GM06990 (cell line): ENCODE measurements around the gene KLHL10.

Experiments used
- DNase-seq: peaks from one replicate; pipeline ENCODE4 v3.0.0-alpha.2; 2011; ENCODE audit not compliant: insufficient read length; ENCODE audit errors: extremely low read depth
- H3K27me3 ChIP-seq: replicated peaks from 2 replicates; pipeline ENCODE4 v1.6.0; 2011; ENCODE audit warnings: low read length; ENCODE audit not compliant: control insufficient read depth, insufficient read depth
- H3K36me3 ChIP-seq: 2 replicates; pipeline ENCODE4 v1.5.1; 2011; ENCODE audit warnings: low read length; ENCODE audit not compliant: control insufficient read depth, insufficient read depth
- H3K4me3 ChIP-seq: replicated peaks from 2 replicates; pipeline ENCODE4 v1.5.1; 2011; ENCODE audit warnings: low read depth, mild to moderate bottlenecking, control low read depth, low read length
- TF ChIP-seq, protein P1 (sequence below): IDR thresholded peaks from 2 replicates; pipeline ENCODE4 v1.5.1; 2011; ENCODE audit warnings: low read length, control low read depth, mild to moderate bottlenecking, inconsistent platforms; ENCODE audit not compliant: insufficient read depth, poor library complexity, severe bottlenecking

KLHL10 gene

DNA sequence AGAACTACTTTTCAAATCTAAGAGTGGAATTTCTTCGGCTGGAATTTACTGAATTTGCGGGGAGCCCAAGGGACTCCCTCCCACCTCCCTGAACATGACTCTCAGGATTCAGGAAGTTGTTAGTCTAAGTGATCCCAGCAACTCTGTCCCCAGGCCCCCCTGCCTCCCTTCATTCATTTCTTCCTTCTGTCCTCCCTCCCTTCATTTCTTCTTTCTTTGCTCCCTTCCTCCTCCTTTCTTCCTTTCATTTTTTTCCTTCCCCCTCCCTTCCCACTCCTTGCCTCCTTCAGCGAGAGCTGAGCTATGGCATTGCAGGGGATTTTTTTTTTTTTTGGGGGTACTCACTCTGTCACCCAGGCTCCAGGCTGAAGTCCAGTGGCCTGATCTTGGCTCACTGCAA lies 40.2 kb upstream of the KLHL10 start:
- Histone ChIP-seq H3K27me3 (no peaks in the 10 kb centered on the region), H3K4me3 (no peak overlapping the region), H3K36me3 (no peaks in the 10 kb centered on the region)
- no peak for DNase-seq
- TF ChIP-seq, protein P1, sequence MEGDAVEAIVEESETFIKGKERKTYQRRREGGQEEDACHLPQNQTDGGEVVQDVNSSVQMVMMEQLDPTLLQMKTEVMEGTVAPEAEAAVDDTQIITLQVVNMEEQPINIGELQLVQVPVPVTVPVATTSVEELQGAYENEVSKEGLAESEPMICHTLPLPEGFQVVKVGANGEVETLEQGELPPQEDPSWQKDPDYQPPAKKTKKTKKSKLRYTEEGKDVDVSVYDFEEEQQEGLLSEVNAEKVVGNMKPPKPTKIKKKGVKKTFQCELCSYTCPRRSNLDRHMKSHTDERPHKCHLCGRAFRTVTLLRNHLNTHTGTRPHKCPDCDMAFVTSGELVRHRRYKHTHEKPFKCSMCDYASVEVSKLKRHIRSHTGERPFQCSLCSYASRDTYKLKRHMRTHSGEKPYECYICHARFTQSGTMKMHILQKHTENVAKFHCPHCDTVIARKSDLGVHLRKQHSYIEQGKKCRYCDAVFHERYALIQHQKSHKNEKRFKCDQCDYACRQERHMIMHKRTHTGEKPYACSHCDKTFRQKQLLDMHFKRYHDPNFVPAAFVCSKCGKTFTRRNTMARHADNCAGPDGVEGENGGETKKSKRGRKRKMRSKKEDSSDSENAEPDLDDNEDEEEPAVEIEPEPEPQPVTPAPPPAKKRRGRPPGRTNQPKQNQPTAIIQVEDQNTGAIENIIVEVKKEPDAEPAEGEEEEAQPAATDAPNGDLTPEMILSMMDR: no peak

DNA sequence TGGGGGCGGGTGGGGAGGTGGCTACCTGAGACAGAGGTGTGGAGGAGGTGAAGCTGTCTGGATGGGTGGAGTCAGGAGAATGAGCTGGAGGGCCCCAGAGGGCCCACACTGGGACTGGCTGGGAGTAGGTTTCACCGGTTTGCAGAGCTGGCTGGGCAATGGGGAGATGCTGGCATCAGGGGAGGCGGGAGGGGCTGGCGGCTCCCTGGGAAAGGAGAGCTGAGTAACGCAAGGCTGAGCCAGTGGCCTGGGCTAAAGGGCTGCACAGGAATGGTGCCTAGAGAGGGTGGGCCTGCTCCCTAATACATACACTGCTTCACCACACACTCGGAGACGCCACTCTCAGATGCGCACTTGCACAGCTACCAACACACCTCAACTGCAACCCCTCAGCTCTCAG lies 38.3 kb upstream of the KLHL10 start:
- TF ChIP-seq, protein P1: no peak
- no peaks in the 10 kb centered on the region for H3K27me3 ChIP-seq
- no peak for DNase-seq

DNA sequence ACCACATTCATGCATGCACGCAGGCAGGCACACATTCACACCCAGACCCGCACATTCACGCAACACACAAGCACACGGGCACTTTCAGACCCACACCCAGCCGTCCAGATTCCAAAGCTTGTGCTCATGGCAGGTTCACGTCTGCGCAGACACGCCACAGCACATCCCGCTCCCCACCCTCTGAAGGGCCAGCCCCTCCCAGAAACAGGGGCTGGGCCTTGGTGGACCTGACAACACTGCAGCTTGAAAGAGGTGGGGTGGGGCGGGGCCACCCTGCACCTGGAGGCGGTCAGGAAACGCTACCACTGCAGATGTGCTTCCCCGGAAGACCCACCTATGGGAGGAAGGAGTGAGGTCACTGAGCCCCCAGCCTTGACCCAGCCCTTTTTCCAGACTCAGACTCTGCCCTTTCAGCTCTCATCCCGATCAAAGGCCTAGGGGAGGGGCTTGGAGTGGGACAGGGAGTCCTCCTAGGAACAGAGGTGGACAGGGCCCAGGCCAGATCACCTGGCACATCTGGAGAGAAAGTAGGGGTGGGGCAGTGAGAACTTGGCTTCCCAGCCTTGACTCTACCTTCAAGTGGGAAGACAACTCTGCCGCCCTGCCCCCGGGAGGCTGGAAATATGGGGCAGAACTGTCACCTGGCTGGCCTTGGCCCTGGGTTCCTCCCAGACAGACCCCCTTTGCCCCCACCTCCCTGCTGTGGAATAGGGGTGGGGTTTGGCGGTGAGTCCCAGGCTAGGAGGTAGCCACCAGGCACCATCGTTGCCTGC lies 36.8 kb upstream of the KLHL10 start:
- no peaks in the 10 kb centered on the region for H3K36me3 ChIP-seq
- H3K4me3 ChIP-seq: no peak overlapping the region
- no peak for DNase-seq
- H3K27me3 ChIP-seq: no peaks in the 10 kb centered on the region
- TF ChIP-seq, protein P1: no peak

More for the DNA sequence above, 38.3 kb upstream of the KLHL10 start:
- Histone ChIP-seq H3K36me3 (no peaks in the 10 kb centered on the region), H3K4me3 (no peak overlapping the region)

DNA sequence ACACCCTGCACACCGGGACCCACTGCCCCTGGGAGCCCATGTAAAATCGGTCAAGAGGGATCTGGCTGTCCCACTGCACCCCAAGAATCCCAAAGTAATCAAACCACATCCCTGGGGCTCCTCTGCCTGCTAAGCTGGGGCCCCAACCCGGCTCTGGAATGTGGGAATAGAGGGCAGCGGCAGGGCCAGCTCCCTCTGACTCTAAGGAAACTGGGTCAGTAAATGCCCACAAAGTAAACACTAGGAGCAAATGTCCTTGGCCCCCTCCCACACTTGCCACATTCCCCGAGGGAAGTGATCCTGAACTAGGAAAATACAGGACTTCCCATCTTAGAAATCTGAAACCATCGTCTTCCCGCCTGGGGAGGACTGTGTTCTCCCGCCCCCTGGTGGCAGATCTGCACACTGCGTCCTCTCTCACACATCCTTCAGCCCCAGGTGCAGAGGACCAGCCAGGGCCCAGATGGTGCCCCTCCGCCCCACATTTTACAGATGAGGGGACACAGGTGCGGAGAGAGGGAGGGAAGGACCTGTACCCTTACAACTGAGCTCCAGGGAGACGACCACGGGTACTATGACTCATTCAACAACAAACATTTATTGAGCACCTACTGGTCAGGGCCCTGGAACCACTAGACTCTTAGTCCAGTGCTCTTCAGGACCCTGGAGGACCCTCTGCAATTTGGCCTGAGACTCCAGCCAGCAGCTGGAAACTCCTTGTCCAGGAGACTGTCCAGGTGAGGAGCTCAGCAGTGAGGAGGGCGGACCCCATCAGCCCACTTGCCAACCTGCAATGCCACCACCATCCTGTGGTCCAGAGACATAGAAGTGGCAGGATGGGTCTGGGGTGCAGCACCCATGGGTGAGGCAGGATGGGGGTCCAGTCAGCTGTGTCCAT lies 36.0 kb upstream of the KLHL10 start:
- DNase-seq: no peak
- Histone ChIP-seq H3K27me3 (no peaks in the 10 kb centered on the region), H3K36me3 (no peaks in the 10 kb centered on the region), H3K4me3 (no peak overlapping the region)
- TF ChIP-seq, protein P1: peak; percentile 94

DNA sequence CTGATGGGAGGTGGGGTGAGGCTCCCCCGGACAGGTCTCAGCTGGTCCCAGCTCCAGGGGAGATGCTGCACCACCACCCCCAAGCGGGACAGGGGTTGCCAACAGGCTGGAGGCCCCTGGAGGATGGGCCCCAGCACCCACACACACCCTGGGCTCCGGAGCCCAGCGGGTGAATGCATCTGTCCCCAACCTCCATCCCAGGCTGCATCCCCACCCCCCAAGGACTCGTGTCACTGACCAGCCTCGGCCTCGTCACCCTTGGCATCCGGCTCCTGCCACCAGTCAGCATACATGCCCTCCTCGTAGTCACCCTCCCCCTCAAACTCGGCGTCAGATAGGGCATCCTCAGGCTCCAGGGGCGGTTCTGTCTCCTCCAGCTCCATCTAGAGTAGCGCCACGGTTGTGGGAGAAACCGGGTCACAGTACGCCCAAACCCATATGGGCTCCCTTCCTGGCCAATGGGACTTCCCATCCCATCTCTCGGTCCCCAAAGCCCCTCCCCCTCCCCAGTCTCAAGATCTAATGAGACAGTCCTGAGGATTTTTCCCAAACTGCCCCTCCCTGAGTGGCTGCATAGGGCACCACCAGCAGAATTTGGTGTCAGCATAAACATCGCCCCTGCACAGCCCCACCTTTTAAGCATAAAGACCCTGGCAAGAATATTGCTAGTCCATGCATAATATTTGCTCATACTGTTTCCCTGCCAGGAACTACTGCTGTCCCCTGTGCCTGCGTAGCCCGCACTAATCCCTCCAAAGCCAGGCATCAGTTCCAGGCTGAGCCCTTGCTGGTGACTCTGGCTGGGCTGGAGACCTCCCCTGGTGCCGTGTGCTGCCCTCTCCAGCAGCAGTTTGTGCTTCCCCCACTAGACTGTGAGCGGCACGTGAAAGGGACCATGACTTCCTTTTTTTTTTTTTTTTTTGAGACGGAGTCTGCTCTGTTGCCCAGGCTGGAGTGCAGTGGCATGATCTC lies 34.3 kb upstream of the KLHL10 start:
- TF ChIP-seq, protein P1: no peak
- no peaks in the 10 kb centered on the region for H3K36me3 ChIP-seq
- DNase-seq: no peak
- H3K4me3 ChIP-seq: no peak overlapping the region
- no peaks in the 10 kb centered on the region for H3K27me3 ChIP-seq
